SK-N-SH (cell line): ENCODE data around the gene SMIM22. TPM values are rescaled to one million over a fixed set of nuclear protein-coding genes. Genes with fewer than 3 reads are reported as not detected.

Experiments
- CTCF ChIA-PET: fragments of 300-600, 350-600 bp; formaldehyde crosslinking; extraction: SDS; loops from one replicate; lab custom pipeline; 2021; lab: Yijun Ruan, JAX
- POLR2A ChIA-PET: fragments of 350-600 bp; sonication (Branson Sonifier 250); formaldehyde crosslinking; extraction: SDS; loops from one replicate; lab custom pipeline; 2020; ENCODE audit warnings: antibody characterized with exemption, inconsistent platforms; lab: Yijun Ruan, JAX
- DNase-seq: peaks from one replicate; pipeline ENCODE4 v3.0.0; 2012
- H2AFZ ChIP-seq: fragments of 200-600 bp; sonication (generic); 2 replicates; pipeline ENCODE4 v1.8.1; 2016; ENCODE audit warnings: antibody characterized with exemption, mild to moderate bottlenecking, low read depth
- H3F3A ChIP-seq: fragments of 200-600 bp; sonication (generic); replicated peaks from 2 replicates; pipeline ENCODE3; 2016; ENCODE audit warnings: antibody characterized with exemption, mild to moderate bottlenecking; ENCODE audit not compliant: insufficient read depth
- H3K27ac ChIP-seq, 2 experiments: fragments of 200-500 bp in 1 of 2; fragments of 200-600 bp in 1 of 2; sonication (Bioruptor generic) in 1 of 2; sonication (generic), shearing (Covaris generic) in 1 of 2; 2 replicates each; pipeline versions ENCODE4 v1.5.1 to v1.6.1; 2014 to 2016; ENCODE audit warnings: low read depth in 2 of 2, inconsistent platforms in 1 of 2, low read length in 1 of 2, mild to moderate bottlenecking in 1 of 2, mixed read lengths in 1 of 2
- H3K27me3 ChIP-seq: fragments of 200-600 bp; sonication (generic), shearing (Covaris generic); 2 replicates; pipeline ENCODE4 v1.6.1; 2016; ENCODE audit warnings: mixed run types; ENCODE audit not compliant: insufficient read depth
- H3K36me3 ChIP-seq, 2 experiments: fragments of 200-500 bp in 1 of 2; fragments of 200-600 bp in 1 of 2; sonication (Bioruptor generic) in 1 of 2; sonication (generic) in 1 of 2; replicated peaks in 1 of 2; 2 replicates each; pipeline versions ENCODE3 to v1.5.1; 2014 to 2016; ENCODE audit warnings: low read length in 1 of 2, mild to moderate bottlenecking in 1 of 2; ENCODE audit not compliant: insufficient read depth in 2 of 2, control insufficient read depth in 1 of 2
- H3K4me1 ChIP-seq, 2 experiments: fragments of 200-500 bp in 1 of 2; fragments of 200-600 bp in 1 of 2; sonication (Bioruptor generic) in 1 of 2; sonication (generic), shearing (Covaris generic) in 1 of 2; 2 replicates each; pipeline versions ENCODE4 v1.5.1 to v1.6.1; 2014 to 2016; ENCODE audit warnings: low read depth in 1 of 2, low read length in 1 of 2, mixed run types in 1 of 2; ENCODE audit not compliant: insufficient read depth in 2 of 2, control insufficient read depth in 1 of 2
- H3K4me2 ChIP-seq: fragments of 200-600 bp; sonication (generic), shearing (Covaris generic); 2 replicates; pipeline ENCODE4 v1.6.1; 2017; ENCODE audit warnings: mixed run types
- H3K4me3 ChIP-seq, 2 experiments: fragments of 200-500 bp in 1 of 2; fragments of 200-600 bp in 1 of 2; sonication (Bioruptor generic) in 1 of 2; sonication (generic), shearing (Covaris generic) in 1 of 2; 2 replicates each; pipeline versions ENCODE4 v1.5.1 to v1.8.1; 2014 to 2016; ENCODE audit warnings: low read depth in 2 of 2, inconsistent platforms in 1 of 2, low read length in 1 of 2, mild to moderate bottlenecking in 1 of 2, mixed read lengths in 1 of 2, moderate library complexity in 1 of 2
- H3K79me2 ChIP-seq: fragments of 200-600 bp; sonication (generic); 2 replicates; pipeline ENCODE4 v1.8.1; 2017; ENCODE audit warnings: mild to moderate bottlenecking; ENCODE audit not compliant: insufficient read depth
- H3K9ac ChIP-seq: fragments of 200-600 bp; sonication (generic); 2 replicates; pipeline ENCODE4 v1.6.1; 2017; ENCODE audit warnings: mixed run types
- H3K9me2 ChIP-seq: fragments of 200-600 bp; sonication (generic); 2 replicates; pipeline ENCODE4 v1.6.1; 2017; ENCODE audit warnings: mixed run types
- H3K9me3 ChIP-seq: fragments of 200-600 bp; sonication (generic); 2 replicates; pipeline ENCODE4 v1.6.1; 2017; ENCODE audit warnings: mixed run types, mild to moderate bottlenecking, moderate library complexity
- H4K20me1 ChIP-seq: fragments of 200-600 bp; sonication (generic); 2 replicates; pipeline ENCODE4 v1.6.1; 2017; ENCODE audit warnings: mild to moderate bottlenecking, mixed run types; ENCODE audit not compliant: insufficient read depth
- CHD2 ChIP-seq: fragments of 150-350 bp; IDR thresholded peaks from 2 replicates; pipeline ENCODE4 v1.6.1; 2018; ENCODE audit warnings: low read length; ENCODE audit not compliant: partially characterized antibody
- EP300 ChIP-seq, 2 experiments: IDR thresholded peaks; 2 replicates each; pipeline versions ENCODE4 v1.4.0 to v1.6.1; 2012; ENCODE audit warnings: borderline replicate concordance in 1 of 2, low read depth in 1 of 2, low read length in 1 of 2
- FOXJ3 ChIP-seq: sonication (generic); formaldehyde crosslinking; IDR thresholded peaks from 2 replicates; pipeline ENCODE4 v1.5.1; 2020; ENCODE audit warnings: mild to moderate bottlenecking, missing genetic modification reagents
- JUND ChIP-seq: IDR thresholded peaks from 2 replicates; pipeline ENCODE4 v1.4.0; 2012
- MAX ChIP-seq: IDR thresholded peaks from 2 replicates; pipeline ENCODE4 v1.4.0; 2012; ENCODE audit warnings: low read depth
- NFIC ChIP-seq: IDR thresholded peaks from 2 replicates; pipeline ENCODE4 v1.4.0; 2012; ENCODE audit warnings: borderline replicate concordance
- NRF1 ChIP-seq: IDR thresholded peaks from 2 replicates; pipeline ENCODE4 v1.6.1; 2012; ENCODE audit warnings: low read depth, mild to moderate bottlenecking, low read length
- POLR2AphosphoS5 ChIP-seq: IDR thresholded peaks from 2 replicates; pipeline ENCODE4 v1.6.1; 2012; ENCODE audit warnings: low read depth, low read length
- RAD21 ChIP-seq: IDR thresholded peaks from 2 replicates; pipeline ENCODE4 v1.6.1; 2012; ENCODE audit warnings: mild to moderate bottlenecking, low read length
- RCOR1 ChIP-seq: fragments of 150-350 bp; IDR thresholded peaks from 2 replicates; pipeline ENCODE4 v1.6.1; 2017; ENCODE audit warnings: antibody characterized with exemption, low read length
- REST ChIP-seq: IDR thresholded peaks from 2 replicates; pipeline ENCODE4 v1.6.1; 2012; ENCODE audit warnings: mild to moderate bottlenecking, low read depth, low read length, moderate library complexity
- SMC3 ChIP-seq: IDR thresholded peaks from 2 replicates; pipeline ENCODE4 v1.6.1; 2012; ENCODE audit warnings: low read depth, low read length, improper control_type of control experiment
- TCF12 ChIP-seq: IDR thresholded peaks from 2 replicates; pipeline ENCODE4 v1.4.0; 2012
- TEAD4 ChIP-seq: IDR thresholded peaks from 2 replicates; pipeline ENCODE4 v1.4.0; 2012; ENCODE audit warnings: mild to moderate bottlenecking, borderline replicate concordance; ENCODE audit not compliant: insufficient read depth
- USF1 ChIP-seq: IDR thresholded peaks from 2 replicates; pipeline ENCODE4 v1.4.0; 2012; ENCODE audit warnings: low read depth, borderline replicate concordance
- USF2 ChIP-seq: fragments of 150-350 bp; IDR thresholded peaks from 2 replicates; pipeline ENCODE4 v1.6.1; 2017; ENCODE audit warnings: antibody characterized with exemption, low read length, low read depth, borderline replicate concordance
- YY1 ChIP-seq: IDR thresholded peaks from 2 replicates; pipeline ENCODE4 v1.4.0; 2012; ENCODE audit warnings: low read depth, mild to moderate bottlenecking
- ZBTB33 ChIP-seq: IDR thresholded peaks from 2 replicates; pipeline ENCODE4 v1.4.0; 2012; ENCODE audit warnings: low read depth, borderline replicate concordance
- WGBS: methylation state at CpG from one replicate; pipeline ENCODE4 v1.1.6; 2017; ENCODE audit warnings: low lambda C conversion rate; 5-methylcytosine and 5-hydroxymethylcytosine counted together
- polyA plus RNA-seq, 3 experiments: library from polyadenylated mRNA; depleted of rRNA; stranded (reverse); fragments of >200 nt; gene quantifications; 2 replicates each; pipeline ENCODE4 v1.2.3, GENCODE V29; 2012

SMIM22 gene
- polyA plus RNA-seq, 1 of the 3 experiments (the other 2 are of a cell fraction): not detected

- no peak for TF ChIP-seq ZBTB33
- TF ChIP-seq CHD2: no peak
- no peak for TF ChIP-seq EP300 (IDR thresholded peaks at IDR 0.05; ENCODE audit: borderline replicate concordance in 1 of 2, low read depth in 1 of 2, low read length in 1 of 2)
- no peak for TF ChIP-seq SMC3
- no peak for TF ChIP-seq REST
- no peak for TF ChIP-seq NFIC
These were observed 3.3 kb downstream of the SMIM22 start (continued) for GRCh38 chr16:4798456-4798855.

- Histone ChIP-seq H3K9me2 (no peaks in the 10 kb centered on the region), H3K4me1 (peaks cover 0 to 18% of the 10 kb centered on the region in 2 experiments; a peak in 3 of 4 replicates), H3F3A (peaks cover 7% of the 10 kb centered on the region), H3K4me3 (no peak overlapping the region), H2AFZ (no peak overlapping the region), H3K9ac (no peak overlapping the region), H3K27ac (no peak overlapping the region), H3K9me3 (no peaks in the 10 kb centered on the region), H3K79me2 (0 out of 2 replicates have a peak, but pooled peaks cover 7% of the 10 kb centered on the region), H4K20me1 (no peaks in the 10 kb centered on the region), H3K36me3 (peaks cover 0 to 24% of the 10 kb centered on the region in 2 experiments), H3K4me2 (no peak overlapping the region), H3K27me3 (no peaks in the 10 kb centered on the region)
- 95% methylated on average over 13 of the region's 19 CpGs for WGBS
- no peak for DNase-seq
- ChIA-PET CTCF (no interaction called here), POLR2A (no interaction called here)
- TF ChIP-seq TEAD4 (no peak), EP300 (IDR thresholded peaks at IDR 0.05; ENCODE audit: borderline replicate concordance in 1 of 2, low read depth in 1 of 2, low read length in 1 of 2) (no peak), RCOR1 (no peak), NRF1 (no peak), POLR2AphosphoS5 (no peak), JUND (no peak), MAX (no peak), USF2 (no peak), USF1 (no peak), CHD2 (no peak), FOXJ3 (CRISPR knock-in tag) (no peak), TCF12 (no peak), RAD21 (no peak), SMC3 (no peak), YY1 (no peak)
These were observed 4.1 kb downstream of the SMIM22 start for GRCh38 chr16:4799171-4799855.
